ENCODE data around the gene MAMDC2.

MAMDC2 gene, protein sequence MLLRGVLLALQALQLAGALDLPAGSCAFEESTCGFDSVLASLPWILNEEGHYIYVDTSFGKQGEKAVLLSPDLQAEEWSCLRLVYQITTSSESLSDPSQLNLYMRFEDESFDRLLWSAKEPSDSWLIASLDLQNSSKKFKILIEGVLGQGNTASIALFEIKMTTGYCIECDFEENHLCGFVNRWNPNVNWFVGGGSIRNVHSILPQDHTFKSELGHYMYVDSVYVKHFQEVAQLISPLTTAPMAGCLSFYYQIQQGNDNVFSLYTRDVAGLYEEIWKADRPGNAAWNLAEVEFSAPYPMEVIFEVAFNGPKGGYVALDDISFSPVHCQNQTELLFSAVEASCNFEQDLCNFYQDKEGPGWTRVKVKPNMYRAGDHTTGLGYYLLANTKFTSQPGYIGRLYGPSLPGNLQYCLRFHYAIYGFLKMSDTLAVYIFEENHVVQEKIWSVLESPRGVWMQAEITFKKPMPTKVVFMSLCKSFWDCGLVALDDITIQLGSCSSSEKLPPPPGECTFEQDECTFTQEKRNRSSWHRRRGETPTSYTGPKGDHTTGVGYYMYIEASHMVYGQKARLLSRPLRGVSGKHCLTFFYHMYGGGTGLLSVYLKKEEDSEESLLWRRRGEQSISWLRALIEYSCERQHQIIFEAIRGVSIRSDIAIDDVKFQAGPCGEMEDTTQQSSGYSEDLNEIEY

DNA sequence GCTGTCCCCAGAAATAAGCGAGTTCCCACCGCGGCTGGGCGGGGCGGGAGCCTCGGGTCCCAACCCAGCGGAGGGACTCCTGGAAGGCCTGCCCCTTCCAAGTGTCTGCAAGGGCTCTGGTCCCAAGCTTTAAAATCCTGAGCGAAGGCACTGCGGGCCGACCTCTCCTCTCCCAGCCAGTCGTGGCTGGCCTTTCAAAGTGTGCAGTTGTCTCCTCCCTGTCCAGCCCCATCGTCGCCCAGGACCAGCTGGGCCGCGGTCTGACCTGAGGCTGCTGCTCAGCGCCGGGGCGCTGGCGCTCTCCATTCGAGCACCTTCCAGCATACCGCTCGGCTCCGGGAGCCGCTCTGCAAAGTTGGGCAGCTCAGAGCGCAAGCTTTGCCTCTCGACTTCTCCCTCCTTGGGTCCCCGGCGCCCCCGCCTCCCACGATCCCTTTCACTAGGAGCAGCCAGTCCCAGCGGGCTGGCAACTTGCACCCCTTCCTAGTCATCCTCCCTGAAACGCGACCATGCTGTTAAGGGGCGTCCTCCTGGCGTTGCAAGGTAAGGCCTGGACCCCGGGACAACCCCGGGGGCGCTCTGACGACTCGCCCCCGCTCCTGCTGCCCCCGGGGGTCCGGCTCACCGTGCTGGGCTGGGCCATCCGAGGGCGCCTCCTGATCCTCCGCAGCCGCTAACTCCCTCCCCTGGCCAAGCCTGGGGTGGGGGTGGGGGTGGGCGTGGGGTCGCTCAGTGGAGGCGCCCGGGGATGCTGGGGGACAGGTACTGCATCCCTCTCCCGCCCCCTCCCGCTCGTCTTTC lies at the start of gene MAMDC2:
Gene MAMDC2 (plus strand): TSS at position 160 of the 801 bp plus-strand sequence. CDS start 350 bp downstream, at position 510.
- no peak for DNase-seq (ENCODE audit: low read depth)

DNA sequence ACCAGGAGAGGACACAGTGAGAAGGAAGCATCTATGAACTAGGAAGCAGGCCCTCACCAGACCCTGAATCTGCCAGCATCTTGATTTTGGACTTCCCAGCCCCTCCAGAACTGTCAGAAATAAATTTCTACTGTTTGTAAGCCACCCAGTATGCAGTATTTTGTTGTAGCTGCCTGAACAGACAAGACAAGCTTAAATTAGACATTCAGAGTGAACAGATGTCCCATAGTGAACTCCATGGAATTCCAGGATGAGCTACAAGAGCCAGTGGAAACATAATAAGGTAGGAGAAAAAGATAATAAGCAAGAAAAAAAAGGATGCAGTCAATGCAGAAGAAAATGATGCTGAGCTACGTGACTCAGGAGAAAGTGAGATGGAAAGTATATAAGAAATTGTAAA lies 47.8 kb upstream of the MAMDC2 start:
- no peak for DNase-seq (ENCODE audit: low read depth)

DNA sequence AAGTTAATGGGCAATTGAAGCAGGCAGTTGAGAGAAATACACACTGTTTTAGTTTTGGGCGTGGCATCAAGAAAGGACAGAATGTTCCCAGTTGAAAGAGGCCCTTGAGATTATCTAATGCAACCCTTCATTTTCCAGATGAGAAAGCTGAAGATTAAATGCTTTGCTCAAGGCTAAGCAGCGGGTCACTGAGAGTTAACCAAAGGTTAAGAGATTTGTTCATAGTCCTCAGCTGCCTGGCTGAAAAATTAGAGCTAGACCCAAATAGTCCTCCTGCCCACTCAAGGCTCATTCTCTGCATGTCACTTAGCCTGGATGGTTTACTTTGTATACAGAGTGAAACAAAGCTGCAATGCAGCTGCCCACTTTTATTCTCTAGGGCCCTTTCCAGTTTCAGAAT lies 46.7 kb upstream of the MAMDC2 start:
- no peak for DNase-seq (ENCODE audit: low read depth)

DNA sequence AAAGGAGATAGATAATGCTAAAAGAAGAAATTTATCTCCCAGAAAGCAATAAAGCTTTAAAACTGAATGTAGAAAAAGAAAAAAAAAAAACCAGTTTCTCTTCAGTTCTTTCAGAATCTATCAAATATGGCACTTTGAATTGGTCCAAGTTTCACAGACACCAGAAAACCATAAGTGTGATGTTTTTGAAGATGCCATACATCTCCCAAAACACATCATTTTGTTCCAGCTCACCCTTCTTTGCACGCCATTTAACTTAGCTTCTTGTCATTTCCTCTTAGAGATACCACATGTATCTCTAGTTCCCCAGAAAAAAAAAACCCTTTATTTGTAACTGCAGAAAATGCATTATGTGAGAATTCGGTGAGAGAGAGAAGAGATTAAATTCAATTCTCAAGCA lies 46.1 kb upstream of the MAMDC2 start:
- DNase-seq (ENCODE audit: low read depth) = no peak

DNA sequence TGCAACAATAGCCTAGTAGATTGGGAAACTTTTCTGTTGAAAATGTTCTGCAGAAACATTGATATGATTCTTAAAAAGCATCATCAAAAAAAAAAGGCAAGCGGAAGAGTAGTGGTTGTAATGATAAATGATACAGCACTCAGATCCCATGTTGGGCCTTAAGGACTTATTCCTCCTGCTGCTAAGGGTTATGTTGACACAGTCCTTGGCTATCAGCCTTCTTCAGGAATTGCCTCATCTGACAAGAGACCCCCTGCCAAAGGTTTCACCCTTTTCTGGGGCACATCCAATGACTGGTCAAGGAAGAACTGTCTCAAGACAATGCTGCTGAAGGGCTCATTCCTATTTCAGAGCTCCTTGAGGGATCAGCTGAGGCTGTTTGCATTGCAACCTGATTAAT lies 44.3 kb upstream of the MAMDC2 start:
- DNase-seq (ENCODE audit: low read depth) = no peak

DNA sequence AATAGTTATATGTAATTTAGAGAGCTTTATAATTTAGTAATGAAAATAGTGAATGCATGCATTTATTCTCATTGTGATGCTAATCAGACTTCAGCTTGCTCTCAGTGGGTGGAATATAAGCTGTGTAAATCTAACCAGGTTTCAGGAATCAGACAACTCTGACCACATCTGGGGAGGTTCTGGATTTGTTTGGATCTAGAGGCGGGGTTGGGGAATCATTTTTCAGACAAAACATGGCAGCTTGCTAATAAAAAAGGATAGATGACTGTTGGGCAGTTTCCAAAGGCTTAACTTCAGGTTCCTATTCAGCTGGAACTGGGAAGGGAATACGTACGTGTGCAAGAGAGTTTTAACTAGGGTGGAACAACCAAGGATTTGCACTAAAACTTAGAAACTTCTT lies 43.2 kb upstream of the MAMDC2 start:
- DNase-seq (ENCODE audit: low read depth) = no peak

DNA sequence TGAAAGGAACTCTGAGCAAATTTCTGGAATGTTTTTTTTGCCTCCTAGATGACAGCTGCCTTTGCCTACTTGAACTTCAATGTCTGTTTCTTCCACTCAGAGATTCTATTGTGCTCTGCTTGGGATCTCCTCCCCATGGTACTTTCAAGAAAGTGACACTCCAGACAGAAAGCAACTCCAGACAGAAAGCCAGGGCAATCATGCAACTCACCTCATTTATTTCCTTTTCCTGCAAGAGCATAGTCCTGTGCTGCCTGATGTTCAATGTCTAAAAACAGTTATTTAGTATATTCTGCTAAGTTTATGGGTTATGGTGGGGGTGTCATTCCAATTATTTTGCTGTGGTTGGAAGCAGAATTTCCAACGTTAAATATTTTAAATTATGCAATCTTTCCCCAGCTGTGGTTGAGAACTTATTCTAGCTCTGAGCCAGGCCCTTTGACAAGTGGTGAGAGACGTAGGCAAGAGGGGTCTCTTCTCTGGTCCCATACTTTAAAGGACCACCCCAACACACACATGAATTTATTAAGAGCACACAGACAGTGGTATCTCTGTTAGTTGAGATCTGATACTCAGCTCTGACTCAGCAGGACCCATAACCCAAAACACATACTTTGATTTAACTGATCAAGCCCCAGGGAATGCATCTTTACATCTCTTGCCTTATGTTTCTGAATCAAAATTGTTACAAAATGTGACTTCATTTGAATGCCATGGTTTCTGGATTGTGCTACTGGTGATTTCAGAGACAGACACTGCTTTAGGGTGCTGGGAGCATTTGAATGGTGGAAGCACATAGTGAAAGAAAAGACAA lies 39.5 kb upstream of the MAMDC2 start:
- no peak for DNase-seq (ENCODE audit: low read depth)

DNA sequence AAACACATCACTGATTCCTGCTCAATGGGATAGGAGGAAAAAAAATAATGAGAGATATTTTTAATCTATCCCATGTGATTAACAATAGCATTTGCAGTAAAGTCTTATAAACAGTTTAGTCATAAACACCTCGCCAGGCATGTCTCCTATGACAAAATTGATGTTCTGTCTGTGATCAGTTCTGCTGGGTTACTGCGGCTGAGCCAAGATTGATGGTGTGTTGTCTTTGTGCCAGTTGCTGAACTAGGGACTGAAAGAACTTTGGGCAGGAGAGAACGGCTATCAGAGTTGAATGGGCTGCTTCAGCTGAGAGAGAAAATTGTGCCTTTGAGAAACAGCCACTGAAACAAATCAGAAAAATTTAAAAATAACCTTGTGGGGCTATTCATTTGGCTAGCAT lies 37.3 kb upstream of the MAMDC2 start:
- DNase-seq (ENCODE audit: low read depth) = no peak

DNA sequence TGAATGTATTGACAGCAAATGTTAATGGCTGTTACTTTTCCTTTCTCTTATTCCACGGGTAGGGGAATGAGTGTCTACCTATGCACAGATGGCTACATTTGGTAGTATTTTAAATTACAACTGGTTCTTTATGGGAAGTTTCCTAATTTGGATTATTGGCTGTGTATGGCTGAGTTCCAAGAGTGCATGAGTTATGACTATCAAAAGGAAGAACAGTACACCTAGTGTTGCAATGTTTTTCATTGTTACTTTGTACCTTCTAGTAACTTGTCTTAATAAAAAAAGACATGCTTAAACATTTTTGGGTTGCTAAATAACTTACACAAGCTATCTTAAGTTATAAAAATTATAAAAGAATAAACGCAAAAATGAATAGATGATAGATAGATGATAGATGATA lies 35.8 kb upstream of the MAMDC2 start:
- DNase-seq (ENCODE audit: low read depth) = no peak

DNA sequence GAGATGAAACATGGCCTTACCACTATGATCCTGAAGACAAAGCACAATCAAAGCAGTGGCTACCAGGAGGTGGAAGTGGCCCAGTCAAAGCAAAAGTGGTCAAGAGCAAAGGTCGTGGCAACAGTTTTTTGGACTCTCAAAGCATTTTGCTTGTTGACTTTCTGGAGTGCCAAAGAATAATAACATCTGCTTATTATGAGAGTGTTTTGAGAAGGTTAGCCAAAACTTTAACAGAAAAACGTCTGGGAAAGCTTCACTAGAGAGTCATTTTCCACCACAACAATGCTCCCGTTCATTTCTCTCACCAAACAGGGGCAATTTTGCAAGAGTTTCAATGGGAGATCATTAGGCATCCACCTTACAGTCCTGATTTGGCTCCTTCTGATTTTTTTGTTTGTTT lies 33.6 kb upstream of the MAMDC2 start:
- no peak for DNase-seq (ENCODE audit: low read depth)

DNA sequence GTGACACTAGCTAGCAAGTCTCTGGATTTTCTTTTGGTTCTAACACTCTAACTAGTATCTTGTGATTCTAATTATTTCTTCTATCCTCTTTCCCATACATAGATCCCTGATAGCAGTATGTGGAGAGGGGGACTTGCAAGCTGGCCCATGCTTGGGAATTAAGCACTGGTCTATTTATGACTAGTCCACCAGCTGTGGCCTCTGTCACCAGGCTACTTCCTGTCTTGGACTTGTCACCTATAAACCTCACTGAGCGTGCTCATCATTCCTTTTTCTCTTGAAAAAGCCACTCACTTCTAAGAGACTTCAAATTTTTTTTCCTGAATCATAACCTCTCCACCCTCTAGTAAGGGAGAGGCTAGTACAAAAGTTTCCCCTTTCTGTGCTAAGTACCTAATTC lies 32.3 kb upstream of the MAMDC2 start:
- DNase-seq (ENCODE audit: low read depth) = no peak

DNA sequence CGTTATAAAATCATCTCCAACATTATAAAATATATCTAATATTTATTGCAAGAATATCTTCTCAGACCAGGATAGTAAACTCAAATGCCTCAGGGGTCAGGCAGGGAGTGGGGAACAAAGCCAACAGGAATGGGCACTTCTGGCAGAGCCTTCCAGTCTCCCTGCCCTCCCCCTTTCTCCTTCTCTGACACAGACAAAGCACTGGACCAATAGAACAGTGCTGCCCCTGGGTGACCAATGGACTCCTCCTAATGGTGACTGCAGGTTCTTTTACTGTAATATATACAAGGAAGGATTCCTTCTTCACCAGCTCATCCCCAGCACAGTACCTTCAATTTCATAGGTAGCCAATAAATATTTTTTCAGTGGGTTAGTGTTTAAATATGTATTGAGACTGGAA lies 31.1 kb upstream of the MAMDC2 start:
- no peak for DNase-seq (ENCODE audit: low read depth)

DNA sequence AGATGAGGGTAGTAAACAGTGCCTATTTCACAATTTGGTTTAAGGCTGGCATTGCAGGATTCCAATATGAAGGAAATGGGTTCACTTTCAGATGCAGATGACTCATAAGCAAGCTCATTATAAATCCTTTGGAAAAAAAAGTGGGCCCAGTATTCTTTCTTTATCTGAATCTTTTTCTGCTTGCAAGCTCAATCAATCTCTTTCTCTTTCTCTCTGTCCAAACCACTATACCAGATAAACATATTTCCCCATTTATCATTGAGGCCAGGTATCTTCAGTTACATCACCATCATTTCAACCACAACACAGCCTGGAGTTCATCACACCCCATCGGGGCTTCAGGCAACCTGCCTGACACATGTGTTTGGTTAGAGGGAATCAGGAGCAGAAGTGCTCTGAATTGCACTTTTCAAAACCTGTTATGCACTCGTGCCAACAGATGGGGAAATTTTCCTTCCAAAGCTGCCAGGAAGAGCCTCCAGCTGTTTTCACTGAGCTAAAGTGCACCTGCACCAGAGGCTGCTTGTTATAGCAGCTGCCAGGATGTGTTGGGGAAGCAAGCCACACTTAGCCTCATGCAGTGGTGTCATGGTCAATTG lies 30.0 kb upstream of the MAMDC2 start:
- DNase-seq (ENCODE audit: low read depth) = no peak

DNA sequence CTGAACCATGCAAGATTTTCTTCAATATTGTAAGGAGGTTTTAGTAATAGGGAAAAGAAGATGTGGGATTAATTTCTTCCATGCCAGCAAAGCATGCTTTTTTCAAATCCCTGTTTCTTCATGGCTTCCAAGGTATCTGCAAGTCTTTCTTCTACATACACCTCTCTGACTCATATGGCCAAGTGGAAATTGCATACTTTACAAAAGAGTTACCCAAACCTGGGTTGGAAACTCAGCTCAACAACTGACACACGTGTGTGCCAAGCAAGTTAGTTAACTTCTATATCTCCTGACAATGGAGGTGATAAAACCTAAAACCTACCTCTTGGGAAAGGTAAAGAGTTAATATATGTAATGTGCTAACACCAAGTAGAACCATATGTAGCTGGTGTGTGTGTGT lies 28.5 kb upstream of the MAMDC2 start:
- DNase-seq (ENCODE audit: low read depth) = no peak

DNA sequence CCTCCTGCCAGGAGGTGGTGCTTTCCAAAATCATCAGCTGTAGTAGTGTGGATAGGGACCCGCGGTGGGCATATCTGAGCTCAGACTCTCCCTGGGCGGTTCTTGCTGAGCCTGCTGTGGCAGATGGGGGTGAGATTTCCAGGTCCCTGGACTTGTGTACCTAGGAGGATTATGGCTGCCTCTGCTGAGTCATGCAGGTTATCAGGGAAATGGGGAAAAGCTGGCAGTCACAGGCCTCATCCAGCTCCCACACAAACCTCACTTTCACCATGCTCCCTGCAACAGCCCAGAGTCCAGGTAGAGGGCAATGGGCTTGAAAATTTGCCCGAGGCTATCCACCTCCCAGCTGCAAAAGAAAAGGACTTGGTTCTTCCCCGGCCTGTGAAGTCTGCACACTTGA lies 23.4 kb upstream of the MAMDC2 start:
- no peak for DNase-seq (ENCODE audit: low read depth)

DNA sequence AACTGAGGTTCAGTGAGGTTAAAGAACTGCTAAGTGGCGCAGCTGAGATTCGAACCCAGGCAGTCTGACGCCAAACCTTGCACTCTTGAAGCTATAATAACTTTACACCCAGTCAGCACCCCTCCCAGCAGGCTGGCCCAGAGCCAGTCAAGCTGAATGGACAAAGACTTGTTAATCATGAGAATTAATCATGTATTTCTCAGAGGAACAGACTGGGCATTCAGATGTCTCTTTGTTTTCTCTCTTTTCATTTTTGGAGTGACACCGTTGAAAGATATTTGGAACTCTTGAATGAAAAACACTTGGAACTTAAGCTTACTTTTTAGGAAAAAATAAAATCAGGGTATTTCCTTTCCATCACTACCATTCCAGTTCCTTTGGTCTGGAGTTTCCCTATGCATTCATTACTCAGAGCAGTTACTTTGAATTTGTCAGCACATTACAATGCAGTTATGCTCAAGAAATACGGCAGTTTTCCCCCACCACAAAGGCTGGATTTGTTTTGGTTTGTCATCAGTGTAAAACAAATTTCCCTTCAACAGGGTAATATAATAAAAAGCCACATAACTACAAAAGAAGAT lies 22.6 kb upstream of the MAMDC2 start:
- DNase-seq (ENCODE audit: low read depth) = no peak

DNA sequence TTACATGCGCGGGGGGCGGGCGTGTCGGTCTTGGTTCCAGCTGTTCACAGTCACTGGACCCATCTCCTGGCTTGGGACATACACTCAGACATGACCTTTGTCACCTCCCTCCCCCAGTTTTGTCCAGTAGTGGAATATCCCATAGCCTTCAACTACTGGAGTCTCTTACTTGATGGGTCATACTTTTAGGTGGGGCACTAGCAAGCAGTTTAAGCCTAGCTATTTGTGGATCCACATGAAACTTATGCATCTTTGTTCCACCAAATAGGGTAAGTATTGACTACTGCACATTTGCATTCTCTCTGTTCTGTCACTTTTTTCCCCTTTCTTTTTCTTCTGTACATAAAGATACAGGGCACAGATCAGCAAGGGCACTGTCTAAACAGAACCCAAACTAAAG lies 15.4 kb upstream of the MAMDC2 start:
- no peak for DNase-seq (ENCODE audit: low read depth)

DNA sequence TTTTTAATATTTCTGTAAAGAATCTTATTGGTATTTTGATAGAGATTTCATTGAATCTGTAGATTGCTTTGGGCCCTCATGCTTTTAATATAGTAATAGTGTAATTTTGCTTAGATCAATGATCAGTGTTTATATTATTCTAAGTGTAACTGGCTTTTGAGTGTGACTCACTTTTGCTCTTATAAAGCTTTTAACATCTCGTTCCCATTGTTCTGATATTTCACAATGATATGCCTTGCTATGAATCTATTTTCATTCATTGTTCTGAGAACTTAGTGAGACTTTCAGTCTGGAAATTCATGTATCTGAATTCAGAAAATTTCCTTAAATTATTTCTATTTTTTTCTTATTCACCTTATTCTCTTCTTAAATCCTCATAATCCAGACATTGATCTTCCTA lies 13.5 kb upstream of the MAMDC2 start:
- no peak for DNase-seq (ENCODE audit: low read depth)

DNA sequence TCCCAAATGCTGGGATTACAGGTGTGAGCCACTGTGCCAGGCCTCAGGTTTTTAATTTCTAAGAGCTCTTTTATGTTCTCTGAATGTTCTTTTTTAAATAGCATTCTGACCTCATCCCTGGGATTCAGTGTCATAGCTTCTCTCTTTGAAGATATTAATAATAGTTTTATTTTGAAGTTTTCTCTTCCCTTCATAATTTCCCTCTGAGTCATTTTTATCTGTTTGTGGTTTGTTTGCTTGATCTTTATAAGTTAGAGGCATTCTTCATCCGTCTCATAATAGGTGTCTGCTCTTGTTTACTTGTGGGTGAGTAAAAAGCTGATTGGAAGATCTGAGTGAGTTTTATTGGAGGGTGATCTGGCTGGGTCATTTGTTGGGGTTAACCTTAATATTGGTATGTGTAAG lies 12.5 kb upstream of the MAMDC2 start:
- no peak for DNase-seq (ENCODE audit: low read depth)

DNA sequence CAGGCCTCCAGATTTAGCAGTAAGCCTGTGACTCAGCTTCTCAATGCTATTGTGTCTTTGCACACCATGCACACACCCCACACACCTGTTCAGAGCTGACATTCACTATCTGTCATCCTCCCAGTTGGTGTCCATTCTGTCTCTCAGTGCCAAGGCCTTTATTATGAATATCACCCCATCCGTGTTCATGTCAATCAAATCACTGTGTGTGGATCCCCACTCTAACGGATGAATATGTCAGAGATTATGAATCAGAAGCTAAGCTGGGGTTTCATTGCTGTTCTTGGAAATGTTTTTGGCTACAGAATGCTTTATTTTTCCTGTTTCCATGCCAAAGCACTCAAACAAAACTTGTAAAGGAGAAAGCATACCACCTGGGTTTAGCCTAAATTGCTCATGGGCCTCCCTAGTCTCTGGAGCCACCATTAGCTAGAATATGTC lies 9.4 kb upstream of the MAMDC2 start:
- no peak for DNase-seq (ENCODE audit: low read depth)

DNA sequence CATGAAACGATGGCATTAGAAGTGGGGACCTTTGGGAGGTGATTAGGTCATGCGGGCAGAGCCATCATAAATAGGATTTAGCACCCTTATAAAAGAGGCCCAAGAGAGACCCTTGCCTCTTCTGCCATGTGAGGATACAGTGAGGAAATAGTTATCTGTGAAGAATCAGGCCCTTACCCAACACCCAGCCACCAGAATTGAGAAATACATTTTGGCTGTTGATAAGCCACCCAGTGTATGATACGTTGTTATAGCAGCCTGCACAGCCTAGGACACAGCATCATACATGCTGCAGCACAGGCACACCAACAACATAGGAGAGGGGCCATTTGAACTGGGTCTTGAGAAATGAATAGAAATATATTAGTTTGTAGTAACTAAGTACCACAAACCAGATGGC lies 8.0 kb upstream of the MAMDC2 start:
- DNase-seq (ENCODE audit: low read depth) = no peak
